GM18502 (cell line): ENCODE measurements around the gene MT1G.

Source experiments
- ATAC-seq: cut with Tn5 transposase; IDR thresholded peaks from one replicate; pipeline ENCODE4 v1.9.1; 2021; ENCODE audit warnings: mild to moderate bottlenecking; ENCODE audit not compliant: unreplicated experiment, poor library complexity

The MT1G gene

GRCh38 chr16:56640076-56640475 lies 27.8 kb downstream of the MT1G start:
- ATAC-seq, result no peak

- ATAC-seq, result no peak
These were observed 28.8 kb downstream of the MT1G start for GRCh38 chr16:56639045-56639444.

GRCh38 chr16:56637814-56638750 lies 29.8 kb downstream of the MT1G start, which contains the start of gene MT1A:
Gene MT1A (plus strand): TSS chr16:56638666. CDS start chr16:56638739, 73 bp downstream.
- ATAC-seq, result no peak

GRCh38 chr16:56636616-56637413 lies 31.1 kb downstream of the MT1G start:
- no peak for ATAC-seq

- ATAC-seq, result no peak
These were observed 32.4 kb downstream of the MT1G start for GRCh38 chr16:56635441-56635967.

GRCh38 chr16:56634715-56635440 lies 33.0 kb downstream of the MT1G start:
- ATAC-seq, result no peak

GRCh38 chr16:56633535-56633934 lies 34.3 kb downstream of the MT1G start:
- no peak for ATAC-seq

- no peak for ATAC-seq
These were observed 35.0 kb downstream of the MT1G start for GRCh38 chr16:56632848-56633365.

- no peak for ATAC-seq
These were observed 35.6 kb downstream of the MT1G start, which contains the start of gene MT1M for GRCh38 chr16:56632156-56632847. Gene MT1M (plus strand): TSS chr16:56632659. CDS start chr16:56632732, 73 bp downstream.

- no peak for ATAC-seq
These were observed 36.1 kb downstream of the MT1G start for GRCh38 chr16:56631832-56632155.

- no peak for ATAC-seq
These were observed 36.7 kb downstream of the MT1G start for GRCh38 chr16:56631197-56631596.

GRCh38 chr16:56630134-56630533 lies 37.7 kb downstream of the MT1G start:
- peak; percentile 84 for ATAC-seq

GRCh38 chr16:56629531-56629930 lies 38.3 kb downstream of the MT1G start:
- ATAC-seq, result no peak

- no peak for ATAC-seq
These were observed 39.1 kb downstream of the MT1G start for GRCh38 chr16:56628486-56629350.

- no peak for ATAC-seq
These were observed 41.2 kb downstream of the MT1G start for GRCh38 chr16:56626685-56627084.

- no peak for ATAC-seq
These were observed 41.8 kb downstream of the MT1G start for GRCh38 chr16:56625943-56626654.

- no peak for ATAC-seq
These were observed 42.5 kb downstream of the MT1G start, which contains the start of gene MT1E for GRCh38 chr16:56625140-56625942. Gene MT1E (plus strand): TSS chr16:56625781. CDS start chr16:56625852, 71 bp downstream.
